Activated CD4-positive, alpha-beta memory T cell treated with anti-CD3 and anti-CD28 coated beads, Interleukin-2, amount 10 ng/mL, durations not matched to agents 7 days and 5 days (primary cell): ENCODE results near the gene PCDHGC4. TPM values are rescaled to one million over a fixed set of nuclear protein-coding genes. Genes with fewer than 3 reads are reported as not detected.

ENCODE experiments used
- CTCF ChIA-PET: fragments of 350-600 bp; sonication (Branson Sonifier 250); formaldehyde crosslinking; loops from one replicate; lab custom pipeline; 2021; ENCODE audit warnings: antibody characterized with exemption, inconsistent platforms; lab: Charles Lee
- POLR2A ChIA-PET: fragments of 350-600 bp; sonication (Branson Sonifier 250); formaldehyde crosslinking; loops from one replicate; lab custom pipeline; 2021; ENCODE audit warnings: antibody characterized with exemption; lab: Charles Lee
- DNase-seq: peaks from one replicate; pipeline ENCODE4 v3.0.0-alpha.2; 2020
- H3K27ac Mint-ChIP-seq: one replicate; pipeline ENCODE4 v1.8.0; 2021; ENCODE audit warnings: mild to moderate bottlenecking, mixed read lengths
- H3K27me3 Mint-ChIP-seq: one replicate; pipeline ENCODE4 v1.8.0; 2021; ENCODE audit warnings: mixed read lengths
- H3K36me3 Mint-ChIP-seq: one replicate; pipeline ENCODE4 v1.8.0; 2021; ENCODE audit warnings: low read depth, mixed read lengths
- H3K4me1 Mint-ChIP-seq: one replicate; pipeline ENCODE4 v1.8.0; 2021; ENCODE audit warnings: mixed read lengths
- H3K4me3 Mint-ChIP-seq: one replicate; pipeline ENCODE4 v1.8.0; 2021; ENCODE audit warnings: mild to moderate bottlenecking, mixed read lengths
- H3K9me3 Mint-ChIP-seq: one replicate; pipeline ENCODE4 v1.8.0; 2021; ENCODE audit warnings: mixed read lengths
- total RNA-seq, 2 experiments: library from RNA; stranded (reverse); gene quantifications; one replicate each; pipeline ENCODE4 v1.2.3, GENCODE V29; 2021

PCDHGC4 gene
- total RNA-seq, 2 experiments from 2014 or later: not detected

DNA sequence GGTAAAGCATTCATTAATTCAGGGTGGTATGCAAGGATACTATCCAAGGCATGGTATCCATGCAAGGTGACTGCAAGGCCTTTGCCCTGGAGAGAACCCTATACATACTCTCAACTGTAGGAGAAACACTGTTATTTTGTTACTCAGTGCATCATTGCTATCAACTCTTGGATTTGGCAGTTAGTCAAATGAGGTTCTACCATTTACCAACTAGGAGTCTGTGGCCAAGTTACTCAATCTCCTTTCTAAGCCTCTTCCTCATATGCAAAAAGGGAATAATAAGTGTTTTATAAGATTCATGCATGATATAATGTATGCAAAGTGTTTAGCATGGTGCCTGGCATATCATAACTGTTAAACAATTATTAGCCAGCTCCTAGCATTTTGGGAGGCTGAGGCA, 5.1 kb upstream of the PCDHGC4 start:
- DNase-seq: no peak
- Mint-ChIP-seq H3K27me3 (peaks cover 83% of the 10 kb centered on the region), H3K27ac (no peak overlapping the region), H3K4me3 (no peak overlapping the region), H3K4me1 (peaks cover 23% of the 10 kb centered on the region), H3K9me3 (no peaks in the 10 kb centered on the region), H3K36me3 (peaks cover 4% of the 10 kb centered on the region)
- ChIA-PET POLR2A (no interaction called here), CTCF (interaction anchor here (1.2 kb wide), 1 partner anchor 59 kb away, joined by 3 read pairs; the partner anchor contains the start of gene PCDHGA11)

DNA sequence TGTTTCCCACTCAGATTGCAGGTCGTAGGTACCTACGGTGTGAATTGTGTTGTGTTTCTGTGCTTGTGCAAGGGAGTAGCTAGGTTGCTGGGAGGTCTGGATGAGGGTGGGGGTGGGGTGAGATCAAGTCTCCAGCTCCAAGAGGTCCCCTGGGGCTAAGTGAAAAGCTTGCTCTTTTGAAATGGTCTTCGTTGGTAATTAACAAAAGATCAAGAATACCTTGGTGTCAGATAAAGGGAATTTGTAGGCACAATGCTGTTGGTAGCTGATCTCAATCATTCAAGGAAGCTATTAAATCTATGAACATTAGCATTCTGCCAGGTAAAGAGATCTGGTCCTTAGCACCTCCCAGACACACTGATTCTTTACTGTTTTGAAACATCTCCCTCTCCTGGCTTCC, 928 bp upstream of the PCDHGC4 start:
- Mint-ChIP-seq H3K27ac (no peak overlapping the region), H3K9me3 (no peaks in the 10 kb centered on the region), H3K36me3 (no peaks in the 10 kb centered on the region), H3K4me3 (no peak overlapping the region), H3K27me3 (peaks cover 77% of the 10 kb centered on the region), H3K4me1 (no peaks in the 10 kb centered on the region)
- ChIA-PET POLR2A (interaction anchor here (1.0 kb wide), 1 partner anchor 27 kb away, joined by 3 read pairs; no protein-coding TSS in a partner anchor), CTCF (interaction anchor here (0.7 to 1.4 kb wide), 3 partner anchors 29 to 114 kb away, joined by 3 to 6 read pairs (median 3); partner anchors contain the start of genes PCDHGA12 and PCDHGB3)
- DNase-seq: no peak

GRCh38 chr5:141484310-141484640, 555 bp upstream of the PCDHGC4 start:
- peaks cover 78% of the 10 kb centered on the region for H3K27me3 Mint-ChIP-seq

GRCh38 chr5:141485321-141486055, 658 bp downstream of the PCDHGC4 start:
- peaks cover 78% of the 10 kb centered on the region for H3K27me3 Mint-ChIP-seq
- CTCF ChIA-PET: no interaction called here
- H3K9me3 Mint-ChIP-seq: no peaks in the 10 kb centered on the region
- H3K27ac Mint-ChIP-seq: no peak overlapping the region
- POLR2A ChIA-PET: no interaction called here
- H3K36me3 Mint-ChIP-seq: no peaks in the 10 kb centered on the region
- DNase-seq: no peak
- no peaks in the 10 kb centered on the region for H3K4me1 Mint-ChIP-seq
- no peak overlapping the region for H3K4me3 Mint-ChIP-seq

More at GRCh38 chr5:141484310-141484640, 555 bp upstream of the PCDHGC4 start:
- POLR2A ChIA-PET: interaction anchor here (1.0 kb wide), 1 partner anchor 26 kb away, joined by 3 read pairs; no protein-coding TSS in a partner anchor
- Mint-ChIP-seq H3K36me3 (no peaks in the 10 kb centered on the region), H3K27ac (no peak overlapping the region), H3K4me1 (no peaks in the 10 kb centered on the region), H3K9me3 (no peaks in the 10 kb centered on the region), H3K4me3 (no peak overlapping the region)
- CTCF ChIA-PET: interaction anchor here (0.7 to 1.4 kb wide), 3 partner anchors 28 to 114 kb away, joined by 3 to 6 read pairs (median 3); partner anchors contain the start of genes PCDHGA12 and PCDHGB3
- DNase-seq: no peak

DNA sequence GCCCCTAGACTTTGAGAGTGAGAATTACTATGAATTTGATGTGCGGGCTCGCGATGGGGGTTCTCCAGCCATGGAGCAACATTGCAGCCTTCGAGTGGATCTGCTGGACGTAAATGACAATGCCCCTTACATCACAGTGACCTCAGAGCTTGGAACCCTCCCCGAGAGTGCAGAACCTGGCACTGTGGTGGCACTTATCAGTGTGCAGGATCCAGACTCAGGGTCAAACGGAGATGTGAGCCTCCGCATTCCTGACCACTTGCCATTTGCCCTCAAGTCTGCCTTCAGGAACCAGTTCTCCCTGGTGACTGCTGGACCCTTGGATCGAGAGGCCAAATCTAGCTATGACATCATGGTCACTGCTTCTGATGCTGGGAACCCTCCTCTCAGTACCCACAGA, 1.3 kb downstream of the PCDHGC4 start:
- H3K4me1 Mint-ChIP-seq: no peaks in the 10 kb centered on the region
- ChIA-PET POLR2A (no interaction called here), CTCF (no interaction called here)
- DNase-seq: no peak
- peaks cover 78% of the 10 kb centered on the region for H3K27me3 Mint-ChIP-seq
- no peaks in the 10 kb centered on the region for H3K9me3 Mint-ChIP-seq
- no peak overlapping the region for H3K27ac Mint-ChIP-seq
- H3K36me3 Mint-ChIP-seq: no peaks in the 10 kb centered on the region
- H3K4me3 Mint-ChIP-seq: no peak overlapping the region

DNA sequence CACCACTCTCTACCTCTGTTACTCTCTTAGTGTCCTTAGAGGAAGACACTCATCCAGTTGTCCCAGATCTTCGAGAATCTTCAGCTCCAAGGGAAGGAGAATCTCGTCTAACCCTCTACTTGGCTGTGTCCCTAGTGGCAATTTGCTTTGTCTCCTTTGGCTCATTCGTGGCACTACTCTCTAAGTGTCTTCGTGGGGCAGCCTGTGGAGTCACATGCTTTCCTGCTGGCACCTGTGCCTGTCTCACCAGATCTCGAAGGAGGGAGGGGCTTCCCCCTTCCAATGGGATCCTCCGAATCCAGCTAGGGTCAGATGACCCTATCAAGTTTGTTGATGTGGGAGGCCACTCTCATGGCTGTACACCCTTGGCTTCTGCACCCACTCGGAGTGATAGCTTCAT, 2.3 kb downstream of the PCDHGC4 start:
- Mint-ChIP-seq H3K27me3 (peaks cover 82% of the 10 kb centered on the region), H3K4me1 (peaks cover 2% of the 10 kb centered on the region), H3K36me3 (no peaks in the 10 kb centered on the region), H3K9me3 (no peaks in the 10 kb centered on the region), H3K4me3 (no peak overlapping the region), H3K27ac (no peak overlapping the region)
- ChIA-PET CTCF (interaction anchor here (1.0 kb wide), 1 partner anchor 74 kb away, joined by 3 read pairs; the partner anchor contains the start of gene PCDHGA10), POLR2A (no interaction called here)
- no peak for DNase-seq

DNA sequence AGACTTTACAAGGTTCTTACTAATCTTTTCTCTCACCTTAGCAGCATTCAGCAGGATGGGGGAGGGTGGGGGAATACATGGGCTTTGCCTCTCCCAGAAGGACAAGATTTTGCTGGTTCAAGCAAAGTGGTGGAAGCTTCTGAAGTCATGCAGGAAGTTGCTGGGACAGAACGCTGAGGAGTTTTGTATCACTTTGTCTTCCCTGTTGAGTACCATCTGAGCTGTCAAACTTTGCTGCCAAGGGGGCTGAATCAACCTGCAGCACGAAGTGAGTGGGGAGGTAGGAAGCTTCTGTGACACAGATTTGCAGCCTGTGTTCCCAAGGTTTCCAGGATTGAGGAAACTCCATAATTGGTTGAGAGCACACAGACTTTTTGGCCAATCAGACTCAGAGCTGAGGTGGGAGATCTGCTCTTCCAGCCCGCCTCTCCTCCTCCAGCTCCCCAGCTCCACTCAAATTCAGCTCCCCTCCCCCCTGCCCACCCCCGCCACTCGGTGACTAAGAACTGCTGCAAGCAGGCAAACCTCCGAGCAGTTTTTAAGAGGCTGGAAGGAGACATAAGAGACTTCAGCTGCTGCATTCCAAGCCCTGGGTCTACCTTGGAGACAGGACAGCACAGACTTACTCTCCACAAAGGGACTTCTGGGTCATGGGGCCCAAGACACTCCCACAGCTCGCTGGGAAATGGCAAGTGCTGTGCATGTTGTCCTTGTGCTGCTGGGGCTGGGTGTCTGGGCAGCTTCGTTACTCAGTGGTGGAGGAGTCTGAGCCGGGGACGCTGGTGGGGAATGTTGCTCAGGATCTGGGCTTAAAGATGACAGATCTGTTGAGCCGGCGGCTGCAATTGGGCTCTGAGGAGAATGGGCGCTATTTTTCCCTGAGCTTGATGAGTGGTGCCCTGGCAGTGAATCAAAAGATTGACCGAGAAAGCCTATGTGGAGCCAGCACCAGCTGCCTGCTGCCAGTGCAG, 4.0 kb downstream of the PCDHGC4 start, which contains the start of gene PCDHGC5:
TSS of gene PCDHGC5 (plus strand) at position 491 of the 971 bp plus-strand sequence. CDS start at position 651, 160 bp downstream.
- H3K4me1 Mint-ChIP-seq: peaks cover 4% of the 10 kb centered on the region

GRCh38 chr5:141489841-141490240, 5.0 kb downstream of the PCDHGC4 start:
- Mint-ChIP-seq H3K4me3 (no peak overlapping the region), H3K9me3 (no peaks in the 10 kb centered on the region), H3K27ac (no peak overlapping the region), H3K4me1 (peaks cover 4% of the 10 kb centered on the region), H3K36me3 (no peaks in the 10 kb centered on the region), H3K27me3 (peaks cover 84% of the 10 kb centered on the region)
- DNase-seq: no peak
- POLR2A ChIA-PET: no interaction called here
- CTCF ChIA-PET: interaction anchor here (1.0 kb wide), 1 partner anchor 23 kb away, joined by 4 read pairs; no protein-coding TSS in a partner anchor

More for the DNA sequence above, 4.0 kb downstream of the PCDHGC4 start, which contains the start of gene PCDHGC5:
- no peak for DNase-seq
- no peaks in the 10 kb centered on the region for H3K36me3 Mint-ChIP-seq
- peaks cover 84% of the 10 kb centered on the region for H3K27me3 Mint-ChIP-seq
- ChIA-PET POLR2A (no interaction called here), CTCF (interaction anchor here (0.6 to 1.0 kb wide), 2 partner anchors 24 to 966 kb away, joined by 3 to 4 read pairs; no protein-coding TSS in a partner anchor)
- H3K4me3 Mint-ChIP-seq: no peak within 1 kb of the TSS
- H3K27ac Mint-ChIP-seq: no peak within 1 kb of the TSS
- H3K9me3 Mint-ChIP-seq: no peaks in the 10 kb centered on the region

DNA sequence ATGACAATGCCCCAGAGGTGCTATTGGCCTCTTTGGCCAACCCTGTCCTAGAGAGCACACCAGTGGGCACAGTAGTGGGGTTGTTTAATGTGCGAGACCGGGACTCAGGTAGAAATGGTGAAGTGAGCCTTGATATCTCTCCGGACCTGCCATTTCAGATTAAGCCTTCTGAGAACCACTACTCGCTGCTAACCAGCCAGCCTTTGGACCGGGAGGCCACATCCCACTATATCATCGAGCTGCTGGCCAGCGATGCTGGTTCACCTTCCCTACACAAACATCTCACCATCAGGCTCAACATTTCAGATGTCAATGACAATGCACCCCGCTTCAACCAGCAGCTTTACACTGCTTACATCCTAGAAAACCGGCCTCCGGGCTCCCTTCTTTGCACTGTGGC, 5.4 kb downstream of the PCDHGC4 start:
- Mint-ChIP-seq H3K27ac (no peak overlapping the region), H3K4me1 (peaks cover 4% of the 10 kb centered on the region), H3K27me3 (peaks cover 83% of the 10 kb centered on the region), H3K4me3 (no peak overlapping the region), H3K9me3 (no peaks in the 10 kb centered on the region), H3K36me3 (no peaks in the 10 kb centered on the region)
- CTCF ChIA-PET: no interaction called here
- DNase-seq: no peak
- POLR2A ChIA-PET: no interaction called here

- peaks cover 8% of the 10 kb centered on the region for H3K4me1 Mint-ChIP-seq
- ChIA-PET POLR2A (no interaction called here), CTCF (no interaction called here)
- no peak overlapping the region for H3K4me3 Mint-ChIP-seq
- no peaks in the 10 kb centered on the region for H3K9me3 Mint-ChIP-seq
- H3K27ac Mint-ChIP-seq: no peak overlapping the region
- DNase-seq: no peak
- H3K36me3 Mint-ChIP-seq: no peaks in the 10 kb centered on the region
- H3K27me3 Mint-ChIP-seq: peaks cover 83% of the 10 kb centered on the region
Measured at GRCh38 chr5:141490771-141491170, 5.9 kb downstream of the PCDHGC4 start.

GRCh38 chr5:141491323-141492167, 6.7 kb downstream of the PCDHGC4 start:
- H3K27ac Mint-ChIP-seq: no peak overlapping the region
- no peaks in the 10 kb centered on the region for H3K36me3 Mint-ChIP-seq
- H3K27me3 Mint-ChIP-seq: peaks cover 82% of the 10 kb centered on the region
- CTCF ChIA-PET: interaction anchor here (1.0 kb wide), 1 partner anchor 21 kb away, joined by 4 read pairs; no protein-coding TSS in a partner anchor
- H3K9me3 Mint-ChIP-seq: no peaks in the 10 kb centered on the region
- POLR2A ChIA-PET: no interaction called here
- DNase-seq: no peak
- H3K4me1 Mint-ChIP-seq: peaks cover 8% of the 10 kb centered on the region
- no peak overlapping the region for H3K4me3 Mint-ChIP-seq
